Measurements from ENCODE around the gene SNRNP200. TPM values are rescaled to one million over a fixed set of nuclear protein-coding genes. Genes with fewer than 3 reads are reported as not detected.

The SNRNP200 gene
- total and polyA plus RNA-seq, 2 donors (not counting 1 experiment from before 2014, with no cell fraction given), result 211 to 216 TPM

DNA sequence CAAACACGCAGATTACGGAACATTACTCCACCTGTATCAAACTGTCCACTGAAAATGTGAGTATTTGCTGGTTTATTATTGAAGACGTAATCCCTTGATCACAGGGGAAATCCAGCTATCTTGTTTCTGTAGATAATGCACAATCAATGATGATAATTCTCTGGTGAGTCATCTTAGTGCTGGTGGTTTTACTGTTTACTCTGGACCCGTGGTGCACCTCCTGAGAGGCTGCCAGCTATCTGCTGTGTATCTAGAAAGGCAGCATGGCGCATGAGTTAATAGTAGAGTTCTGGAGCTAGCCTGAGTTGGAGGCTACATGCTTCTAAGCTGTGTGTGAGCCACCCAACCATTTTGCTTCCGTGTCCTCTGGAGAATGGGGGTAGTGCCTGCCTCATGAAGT, 36.7 kb upstream of the SNRNP200 start:
- Histone ChIP-seq H2AFZ (ENCODE audit: insufficient read depth, low read depth, low read length, poor library complexity, severe bottlenecking) (peak overlapping the region; percentile 42), H3K27ac (ENCODE audit: low read length in 2 of 2) (no peak overlapping the region), H3K79me2 (ENCODE audit: control insufficient read depth, insufficient read depth, low read length) (peaks cover 29% of the 10 kb centered on the region), H4K20me1 (ENCODE audit: control insufficient read depth, insufficient read depth, low read length, poor library complexity, severe bottlenecking) (no peaks in the 10 kb centered on the region), H3K4me1 (ENCODE audit: control insufficient read depth in 2 of 2, insufficient read depth in 2 of 2, low read length in 2 of 2) (peaks cover 8 to 28% of the 10 kb centered on the region in 2 donors), H3K9ac (ENCODE audit: low read length) (no peak overlapping the region), H3K4me2 (replicated peaks; ENCODE audit: low read depth, low read length, poor library complexity, severe bottlenecking) (no peak overlapping the region), H3K36me3 (replicated peaks in 1 of 2; ENCODE audit: control extremely low read depth in 1 of 2, control insufficient read depth in 1 of 2, extremely low read depth in 1 of 2, insufficient read depth in 2 of 2, low read length in 1 of 2) (no peaks in the 10 kb centered on the region), H3K4me3 (ENCODE audit: control extremely low read depth in 1 of 5, extremely low read depth in 1 of 5, insufficient read depth in 1 of 5, low read depth in 2 of 5, low read length in 4 of 5) (no peak overlapping the region), H3K27me3 (replicated peaks in 1 of 4; ENCODE audit: control extremely low read depth in 1 of 4, control insufficient read depth in 3 of 4, insufficient read depth in 4 of 4, low read length in 3 of 4) (no peaks in the 10 kb centered on the region), H3K9me3 (ENCODE audit: control extremely low read depth in 1 of 3, control insufficient read depth in 2 of 3, insufficient read depth in 1 of 3, low read length in 2 of 3) (no peaks in the 10 kb centered on the region)
- H3K27ac Mint-ChIP-seq, result peak overlapping the region; percentile 69
- intact Hi-C loops (cut with micrococcal nuclease), result no loop called here
- ChIA-PET POLR2A (interaction anchor here (1.2 kb wide), 1 partner anchor 20 kb away, joined by 3 read pairs; no protein-coding TSS in a partner anchor), CTCF (no interaction called here)
- no peaks in the 10 kb centered on the region for H3K9me3 Mint-ChIP-seq (ENCODE audit: insufficient read depth)
- H3K4me1 Mint-ChIP-seq, result peaks cover 47% of the 10 kb centered on the region
- H3K4me3 Mint-ChIP-seq, result peak overlapping the region; percentile 45
- WGBS (ENCODE audit: insufficient coverage), result 73% methylated on average over 3 of the region's 6 CpGs
- DNase-seq, result no peak
- TF ChIP-seq EZH2 (IDR thresholded peaks at IDR 0.05; ENCODE audit: borderline replicate concordance, insufficient read depth, low read depth, low read length, poor library complexity, severe bottlenecking), result no peak
- TF ChIP-seq, protein P1, sequence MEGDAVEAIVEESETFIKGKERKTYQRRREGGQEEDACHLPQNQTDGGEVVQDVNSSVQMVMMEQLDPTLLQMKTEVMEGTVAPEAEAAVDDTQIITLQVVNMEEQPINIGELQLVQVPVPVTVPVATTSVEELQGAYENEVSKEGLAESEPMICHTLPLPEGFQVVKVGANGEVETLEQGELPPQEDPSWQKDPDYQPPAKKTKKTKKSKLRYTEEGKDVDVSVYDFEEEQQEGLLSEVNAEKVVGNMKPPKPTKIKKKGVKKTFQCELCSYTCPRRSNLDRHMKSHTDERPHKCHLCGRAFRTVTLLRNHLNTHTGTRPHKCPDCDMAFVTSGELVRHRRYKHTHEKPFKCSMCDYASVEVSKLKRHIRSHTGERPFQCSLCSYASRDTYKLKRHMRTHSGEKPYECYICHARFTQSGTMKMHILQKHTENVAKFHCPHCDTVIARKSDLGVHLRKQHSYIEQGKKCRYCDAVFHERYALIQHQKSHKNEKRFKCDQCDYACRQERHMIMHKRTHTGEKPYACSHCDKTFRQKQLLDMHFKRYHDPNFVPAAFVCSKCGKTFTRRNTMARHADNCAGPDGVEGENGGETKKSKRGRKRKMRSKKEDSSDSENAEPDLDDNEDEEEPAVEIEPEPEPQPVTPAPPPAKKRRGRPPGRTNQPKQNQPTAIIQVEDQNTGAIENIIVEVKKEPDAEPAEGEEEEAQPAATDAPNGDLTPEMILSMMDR (IDR thresholded peaks at IDR 0.05), result no peak
- no peaks in the 10 kb centered on the region for H3K27me3 Mint-ChIP-seq
- no peak for ATAC-seq (ENCODE audit: low read depth)

DNA sequence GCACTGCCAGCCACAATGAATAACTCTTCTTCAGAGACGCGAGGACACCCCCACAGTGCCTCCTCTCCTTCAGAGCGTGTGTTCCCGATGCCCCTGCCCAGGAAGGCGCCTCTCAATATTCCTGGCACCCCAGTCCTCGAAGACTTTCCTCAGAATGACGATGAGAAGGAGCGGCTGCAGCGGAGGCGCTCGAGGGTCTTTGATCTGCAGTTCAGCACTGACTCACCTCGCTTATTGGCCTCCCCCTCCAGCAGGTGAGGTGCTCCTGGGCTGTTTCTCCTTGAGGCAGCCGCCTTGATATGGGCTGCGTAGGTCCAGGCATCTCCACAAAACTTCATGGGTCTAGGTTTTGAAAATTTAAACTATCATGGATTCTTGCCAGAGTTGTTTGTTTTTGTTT, 36.3 kb upstream of the SNRNP200 start:
- Histone ChIP-seq H3K9ac (ENCODE audit: low read length) (no peak overlapping the region), H3K4me1 (ENCODE audit: control insufficient read depth in 2 of 2, insufficient read depth in 2 of 2, low read length in 2 of 2) (peaks cover 12 to 32% of the 10 kb centered on the region in 2 donors), H4K20me1 (ENCODE audit: control insufficient read depth, insufficient read depth, low read length, poor library complexity, severe bottlenecking) (no peaks in the 10 kb centered on the region), H3K79me2 (ENCODE audit: control insufficient read depth, insufficient read depth, low read length) (peaks cover 29% of the 10 kb centered on the region), H3K27ac (ENCODE audit: low read length in 2 of 2) (no peak overlapping the region), H2AFZ (ENCODE audit: insufficient read depth, low read depth, low read length, poor library complexity, severe bottlenecking) (peak overlapping the region; percentile 3), H3K4me2 (replicated peaks; ENCODE audit: low read depth, low read length, poor library complexity, severe bottlenecking) (no peak overlapping the region), H3K4me3 (ENCODE audit: control extremely low read depth in 1 of 5, extremely low read depth in 1 of 5, insufficient read depth in 1 of 5, low read depth in 2 of 5, low read length in 4 of 5) (no peak overlapping the region), H3K36me3 (replicated peaks in 1 of 2; ENCODE audit: control extremely low read depth in 1 of 2, control insufficient read depth in 1 of 2, extremely low read depth in 1 of 2, insufficient read depth in 2 of 2, low read length in 1 of 2) (no peaks in the 10 kb centered on the region), H3K9me3 (ENCODE audit: control extremely low read depth in 1 of 3, control insufficient read depth in 2 of 3, insufficient read depth in 1 of 3, low read length in 2 of 3) (no peaks in the 10 kb centered on the region), H3K27me3 (replicated peaks in 1 of 4; ENCODE audit: control extremely low read depth in 1 of 4, control insufficient read depth in 3 of 4, insufficient read depth in 4 of 4, low read length in 3 of 4) (no peaks in the 10 kb centered on the region)
- 88% methylated on average over 13 of the region's 14 CpGs for WGBS (ENCODE audit: insufficient coverage)
- DNase-seq (no peak), ATAC-seq (ENCODE audit: low read depth) (no peak)
- peaks cover 50% of the 10 kb centered on the region for H3K4me1 Mint-ChIP-seq
- H3K4me3 Mint-ChIP-seq, result peak overlapping the region; percentile 45
- POLR2A ChIA-PET, result interaction anchor here (1.2 kb wide), 1 partner anchor 20 kb away, joined by 3 read pairs; no protein-coding TSS in a partner anchor
- CTCF ChIA-PET, result no interaction called here
- TF ChIP-seq, protein P1 (IDR thresholded peaks at IDR 0.05), result no peak
- TF ChIP-seq EZH2 (IDR thresholded peaks at IDR 0.05; ENCODE audit: borderline replicate concordance, insufficient read depth, low read depth, low read length, poor library complexity, severe bottlenecking), result no peak
- peak overlapping the region; percentile 69 for H3K27ac Mint-ChIP-seq
- H3K27me3 Mint-ChIP-seq, result no peaks in the 10 kb centered on the region
- intact Hi-C loops (cut with micrococcal nuclease), result no loop called here
- H3K9me3 Mint-ChIP-seq (ENCODE audit: insufficient read depth), result no peaks in the 10 kb centered on the region
